ENCODE results near the gene ISG15.
"Not testable (repeated sequence)": the region's sequence is repeated elsewhere in the genome, so short reads cannot be mapped to it uniquely, and the experiment has no call there.

ISG15 gene

DNA sequence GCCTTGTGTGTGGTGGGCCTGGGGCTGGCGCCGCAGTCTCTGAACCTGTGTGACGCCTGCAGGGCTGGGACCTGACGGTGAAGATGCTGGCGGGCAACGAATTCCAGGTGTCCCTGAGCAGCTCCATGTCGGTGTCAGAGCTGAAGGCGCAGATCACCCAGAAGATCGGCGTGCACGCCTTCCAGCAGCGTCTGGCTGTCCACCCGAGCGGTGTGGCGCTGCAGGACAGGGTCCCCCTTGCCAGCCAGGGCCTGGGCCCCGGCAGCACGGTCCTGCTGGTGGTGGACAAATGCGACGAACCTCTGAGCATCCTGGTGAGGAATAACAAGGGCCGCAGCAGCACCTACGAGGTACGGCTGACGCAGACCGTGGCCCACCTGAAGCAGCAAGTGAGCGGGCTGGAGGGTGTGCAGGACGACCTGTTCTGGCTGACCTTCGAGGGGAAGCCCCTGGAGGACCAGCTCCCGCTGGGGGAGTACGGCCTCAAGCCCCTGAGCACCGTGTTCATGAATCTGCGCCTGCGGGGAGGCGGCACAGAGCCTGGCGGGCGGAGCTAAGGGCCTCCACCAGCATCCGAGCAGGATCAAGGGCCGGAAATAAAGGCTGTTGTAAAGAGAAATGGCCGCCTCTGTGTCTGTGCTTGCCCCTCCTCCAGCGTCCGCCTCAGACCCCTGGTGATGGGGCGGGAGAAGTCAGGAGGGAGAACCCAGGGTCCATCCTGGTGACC is 788 bp downstream of the ISG15 start:
- no peak for DNase-seq

GRCh38 chr1:1014799-1015681 is 1.7 kb downstream of the ISG15 start:
- no peak for DNase-seq

DNA sequence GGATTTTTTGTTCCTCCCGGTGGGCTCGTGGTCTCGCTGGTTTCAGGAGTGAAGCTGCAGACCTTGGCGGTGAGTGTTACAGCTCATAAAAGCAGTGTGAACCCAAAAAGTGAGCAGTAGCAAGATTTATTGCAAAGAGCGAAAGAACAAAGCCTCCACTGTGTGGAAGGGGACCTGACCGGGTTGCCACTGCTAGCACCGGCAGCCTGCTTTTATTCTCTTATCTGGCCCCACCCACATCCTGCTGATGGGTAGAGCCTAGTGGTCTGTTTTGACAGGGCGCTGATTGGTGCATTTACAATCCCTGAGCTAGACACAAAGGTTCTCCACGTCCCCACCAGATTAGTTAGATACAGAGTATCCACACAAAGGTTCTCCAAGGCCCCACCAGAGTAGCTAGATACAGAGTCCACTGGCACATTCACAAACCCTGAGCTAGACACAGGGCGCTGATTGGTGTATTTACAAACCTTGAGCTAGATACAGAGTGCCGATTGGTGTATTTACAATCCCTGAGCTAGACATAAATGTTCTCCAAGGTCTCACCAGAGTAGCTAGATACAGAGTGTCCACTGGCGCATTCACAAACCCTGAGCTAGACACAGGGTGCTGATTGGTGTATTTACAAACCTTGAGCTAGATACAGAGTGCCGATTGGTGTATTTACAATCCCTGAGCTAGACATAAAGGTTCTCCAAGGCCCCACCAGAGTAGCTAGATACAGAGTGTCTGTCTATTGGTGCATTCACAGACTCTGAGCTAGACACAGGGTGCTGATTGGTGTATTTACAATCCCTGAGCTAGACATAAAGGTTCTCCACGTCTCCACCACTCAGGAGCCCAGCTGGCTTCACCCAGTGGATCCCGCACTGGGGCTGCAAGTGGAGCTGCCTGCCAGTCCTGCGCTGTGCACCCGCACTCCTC is 4.4 kb downstream of the ISG15 start:
- DNase-seq = not testable (repeated sequence)

GRCh38 chr1:1018321-1018685 is 5.0 kb downstream of the ISG15 start:
- DNase-seq = not testable (repeated sequence)

DNA sequence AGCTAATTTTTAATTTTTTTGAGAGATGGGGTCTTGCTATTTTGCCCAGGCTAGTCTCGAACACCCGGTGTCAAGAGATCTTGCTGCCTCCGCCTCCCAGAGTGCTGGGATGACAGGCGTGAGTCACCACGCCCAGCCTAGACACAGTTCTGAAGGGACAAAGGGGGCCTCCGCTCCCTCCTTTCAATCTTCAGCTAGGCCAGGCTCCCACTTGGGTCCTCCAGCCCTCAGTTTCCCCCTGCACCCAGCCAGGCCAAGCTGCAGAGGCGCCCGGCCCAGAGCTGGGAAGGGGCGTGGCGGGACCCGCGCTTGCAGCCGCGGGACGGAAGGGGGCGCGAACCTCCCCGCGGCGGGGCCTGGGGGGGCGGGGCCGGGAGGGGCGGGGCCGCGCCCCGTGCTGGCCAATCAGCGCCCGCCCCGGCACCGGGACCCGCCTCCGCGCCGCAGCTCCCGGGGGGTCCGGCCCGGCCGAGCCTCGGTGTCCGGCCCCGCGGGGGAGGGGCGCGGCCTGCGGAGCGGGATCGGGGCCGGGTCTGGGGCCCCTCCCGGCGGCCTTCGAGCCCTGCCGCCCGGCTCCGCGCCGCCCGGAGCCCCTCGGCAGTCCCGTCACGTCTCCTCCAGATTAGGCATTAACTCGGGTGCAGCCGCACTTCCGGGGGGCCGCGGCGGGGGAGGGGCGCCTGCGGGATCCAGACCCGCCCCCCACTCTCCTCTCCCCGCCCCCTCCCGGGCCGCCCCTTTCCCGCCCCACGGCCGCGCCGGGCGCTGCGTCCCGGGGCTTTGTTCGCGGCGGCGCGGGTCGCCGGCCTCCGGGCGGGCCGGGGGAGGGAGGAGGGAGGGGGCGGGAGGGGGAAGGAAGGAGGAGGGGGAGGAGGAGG is 6.1 kb downstream of the ISG15 start:
- DNase-seq = peak; percentile 84

GRCh38 chr1:1020000-1020404 is 6.7 kb downstream of the ISG15 start, which contains the start of gene AGRN:
Gene AGRN (plus strand): TSS chr1:1020120. CDS start chr1:1020173, 53 bp downstream.
- no peak for DNase-seq

DNA sequence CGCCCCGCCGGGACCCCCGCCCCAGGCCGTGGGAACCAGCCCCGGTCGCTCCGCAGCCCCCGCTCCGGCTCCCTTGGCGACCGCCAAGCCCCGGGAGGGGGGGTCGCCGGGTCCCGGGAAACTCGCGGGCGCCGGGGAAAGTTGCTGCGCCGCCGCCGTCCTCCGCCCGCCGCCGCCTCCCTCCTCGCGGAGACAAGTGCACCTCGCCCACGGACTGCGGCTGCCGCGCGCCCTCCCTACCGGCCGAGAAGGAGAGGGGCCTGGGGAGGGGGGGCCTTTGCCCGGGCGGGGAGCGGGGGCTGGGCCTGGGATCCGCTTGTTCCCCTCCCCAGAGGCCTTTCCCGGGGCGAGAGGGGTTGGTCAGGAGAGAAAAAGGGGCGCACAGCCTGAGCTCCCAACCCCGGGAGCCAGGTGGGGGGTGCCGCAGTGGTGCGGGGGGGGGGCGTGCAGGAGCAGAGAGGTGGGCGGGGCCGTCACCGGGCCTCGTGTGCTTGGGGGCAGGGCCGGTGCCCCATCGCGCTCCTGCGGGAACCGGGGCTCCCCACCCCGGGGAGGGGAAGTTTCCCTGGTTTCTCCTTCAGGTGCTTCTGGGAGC is 7.2 kb downstream of the ISG15 start:
- no peak for DNase-seq

- DNase-seq = peak; percentile 59
These were observed 8.0 kb downstream of the ISG15 start for GRCh38 chr1:1021010-1021919.

DNA sequence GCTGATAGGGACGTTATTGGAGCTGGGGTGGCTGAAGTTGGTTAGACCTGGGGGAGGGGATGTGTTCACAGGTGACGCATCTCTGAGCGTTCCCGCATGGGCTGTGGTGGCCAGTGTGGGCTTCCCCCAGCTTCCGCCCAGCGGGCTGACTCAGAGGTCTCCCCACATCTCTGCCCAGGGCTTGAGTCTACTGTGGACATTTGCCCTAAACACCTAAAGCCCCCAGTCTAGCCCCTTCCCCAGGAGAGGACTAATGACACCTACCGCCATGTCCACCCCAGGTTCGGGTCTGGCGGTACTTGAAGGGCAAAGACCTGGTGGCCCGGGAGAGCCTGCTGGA is 8.6 kb downstream of the ISG15 start:
- DNase-seq = no peak

GRCh38 chr1:1022302-1023009 is 9.2 kb downstream of the ISG15 start:
- no peak for DNase-seq

DNA sequence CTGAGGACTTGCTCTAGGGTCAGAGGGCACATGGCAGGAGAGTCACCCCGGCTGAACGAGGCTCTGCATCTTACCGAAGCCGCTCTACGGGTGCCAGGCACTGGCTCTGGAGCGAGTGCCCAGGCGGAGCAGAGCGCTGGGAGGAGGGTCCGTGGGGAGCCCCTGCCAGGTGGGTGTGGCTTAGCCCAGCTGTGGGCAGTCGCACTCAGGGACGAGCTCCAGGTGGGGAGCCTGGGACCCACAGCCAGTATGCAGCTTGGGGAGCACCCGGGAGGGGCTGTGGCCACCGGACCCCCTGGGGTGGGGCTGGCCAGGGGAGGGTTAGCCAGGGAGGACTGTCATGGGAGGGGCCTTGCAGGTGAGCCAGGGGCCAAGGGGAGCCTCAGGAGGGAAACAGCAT is 10.4 kb downstream of the ISG15 start:
- no peak for DNase-seq

GRCh38 chr1:1024149-1024770 is 11.0 kb downstream of the ISG15 start:
- DNase-seq = no peak

GRCh38 chr1:1024771-1025699 is 11.7 kb downstream of the ISG15 start:
- no peak for DNase-seq

GRCh38 chr1:1025730-1026129 is 12.4 kb downstream of the ISG15 start:
- no peak for DNase-seq

DNA sequence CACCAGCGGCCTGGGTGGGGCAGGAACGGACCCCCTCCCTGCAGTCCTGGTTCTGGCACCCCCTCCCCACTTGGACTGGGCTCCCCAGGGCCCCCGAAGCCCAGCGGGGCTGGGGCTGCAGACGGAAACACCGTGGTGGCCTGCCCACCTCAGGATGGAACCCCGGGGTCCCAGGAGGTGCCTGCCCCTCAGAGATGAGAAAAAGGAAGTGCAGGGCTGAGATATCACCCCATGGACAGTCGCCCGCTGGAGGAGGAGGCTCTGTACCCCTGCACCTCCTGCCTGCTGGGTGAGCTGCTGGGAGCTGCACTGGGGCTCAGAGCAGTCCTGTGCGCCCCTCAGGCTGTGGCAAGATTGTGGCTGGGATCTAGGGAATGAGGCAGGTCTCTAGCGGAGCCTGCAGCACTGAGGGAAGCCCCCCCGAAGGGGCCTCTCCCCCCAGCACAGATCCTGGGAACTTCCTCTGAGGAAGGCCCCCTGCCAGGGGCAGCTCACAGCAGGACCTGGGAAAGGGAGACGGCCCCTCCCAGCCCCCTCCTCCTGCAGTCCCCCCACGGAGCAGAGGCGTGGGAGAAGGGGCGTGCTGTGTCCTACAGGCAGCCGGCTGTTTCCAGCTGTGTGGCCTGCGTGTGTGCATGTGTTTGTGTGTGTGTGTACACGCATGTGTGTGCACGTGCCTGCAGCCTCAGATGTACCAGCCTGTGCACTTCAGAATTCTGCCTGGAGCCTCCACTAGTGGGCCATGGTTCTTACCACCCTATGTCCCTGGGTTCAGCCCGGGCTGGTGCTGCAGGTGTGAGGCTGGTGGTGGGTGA is 13.5 kb downstream of the ISG15 start:
- no peak for DNase-seq

GRCh38 chr1:1027791-1028190 is 14.5 kb downstream of the ISG15 start:
- no peak for DNase-seq
